Astrocyte of the hippocampus (primary cell): ENCODE results near the gene MSGN1.

Experiments
- DNase-seq: peaks from one replicate; pipeline ENCODE4 v3.0.0; 2011; ENCODE audit warnings: low read depth, low spot score

Gene MSGN1

GRCh38 chr2:17816396-17817245 lies at the start of gene MSGN1:
TSS of gene MSGN1 (plus strand) at chr2:17816460. CDS start at chr2:17816519, 59 bp downstream.
- DNase-seq: no peak

GRCh38 chr2:17768894-17769293 lies 47.4 kb upstream of the MSGN1 start:
- no peak for DNase-seq

GRCh38 chr2:17771956-17772355 lies 44.3 kb upstream of the MSGN1 start:
- DNase-seq: no peak

GRCh38 chr2:17772532-17772931 lies 43.7 kb upstream of the MSGN1 start:
- DNase-seq: no peak

GRCh38 chr2:17780546-17780945 lies 35.7 kb upstream of the MSGN1 start:
- peak; percentile 54 for DNase-seq

- no peak for DNase-seq
Measured at GRCh38 chr2:17781482-17781881, 34.8 kb upstream of the MSGN1 start.

- DNase-seq: no peak
Measured at GRCh38 chr2:17786727-17787126, 29.5 kb upstream of the MSGN1 start.

- no peak for DNase-seq
Measured at GRCh38 chr2:17788773-17789172, 27.5 kb upstream of the MSGN1 start.

- no peak for DNase-seq
Measured at GRCh38 chr2:17790536-17790935, 25.7 kb upstream of the MSGN1 start.

- peak; percentile 53 for DNase-seq
Measured at GRCh38 chr2:17791121-17791816, 25.0 kb upstream of the MSGN1 start.

- no peak for DNase-seq
Measured at GRCh38 chr2:17791817-17792130, 24.5 kb upstream of the MSGN1 start.

- DNase-seq: peak; percentile 36
Measured at GRCh38 chr2:17792515-17792914, 23.7 kb upstream of the MSGN1 start.

GRCh38 chr2:17793296-17793695 lies 23.0 kb upstream of the MSGN1 start:
- no peak for DNase-seq

GRCh38 chr2:17793803-17794354 lies 22.4 kb upstream of the MSGN1 start:
- DNase-seq: no peak

GRCh38 chr2:17795309-17795708 lies 21.0 kb upstream of the MSGN1 start:
- no peak for DNase-seq

- no peak for DNase-seq
Measured at GRCh38 chr2:17798338-17798737, 17.9 kb upstream of the MSGN1 start.

GRCh38 chr2:17799301-17800120 lies 16.7 kb upstream of the MSGN1 start:
- DNase-seq: no peak

GRCh38 chr2:17800219-17800618 lies 16.0 kb upstream of the MSGN1 start:
- no peak for DNase-seq

GRCh38 chr2:17800693-17801458 lies 15.4 kb upstream of the MSGN1 start:
- no peak for DNase-seq

- no peak for DNase-seq
Measured at GRCh38 chr2:17803497-17803896, 12.8 kb upstream of the MSGN1 start.

GRCh38 chr2:17804358-17804757 lies 11.9 kb upstream of the MSGN1 start:
- no peak for DNase-seq
